Left hindlimb (tissue), 1 donor: ENCODE measurements around the gene PAIP2B.

Experiments
- DNase-seq: peaks from one replicate; pipeline ENCODE4 v3.0.0-alpha.2; 2018

The PAIP2B gene

DNA sequence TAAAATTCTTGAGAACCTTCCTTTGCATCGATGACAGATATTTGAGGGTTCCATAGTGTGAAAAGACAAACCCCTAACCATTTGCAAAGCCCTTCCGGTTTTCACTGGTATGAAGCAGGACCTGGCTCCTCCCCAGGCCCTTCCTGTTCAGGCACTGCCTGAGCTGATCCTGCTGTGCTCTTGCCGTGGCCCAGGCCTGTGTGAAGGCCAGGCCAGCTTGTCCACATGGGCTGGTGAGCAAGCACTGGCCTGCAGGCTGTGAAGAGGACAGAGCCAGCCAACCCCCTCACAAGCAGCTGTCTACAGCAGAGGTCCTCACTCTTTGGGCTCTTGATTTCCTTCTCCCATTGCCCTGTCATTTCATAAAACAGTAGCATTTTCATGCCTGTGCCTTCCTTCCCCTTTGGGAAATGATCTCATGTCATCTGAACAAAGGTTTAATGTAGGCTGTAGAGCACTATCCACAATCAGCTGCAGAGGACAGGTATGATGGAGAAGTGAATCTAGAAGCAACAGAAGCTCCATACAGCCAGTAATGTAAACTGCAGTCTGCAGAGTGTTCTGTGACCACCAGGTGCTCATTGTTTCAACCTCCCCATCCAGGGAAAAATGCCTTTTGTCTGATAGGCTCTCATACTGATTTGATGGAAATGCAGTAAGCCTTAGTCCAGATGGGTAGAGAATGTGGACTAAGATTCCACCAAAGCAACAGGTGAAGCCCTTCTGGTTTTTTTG is 76.7 kb downstream of the PAIP2B start:
- no peak for DNase-seq

DNA sequence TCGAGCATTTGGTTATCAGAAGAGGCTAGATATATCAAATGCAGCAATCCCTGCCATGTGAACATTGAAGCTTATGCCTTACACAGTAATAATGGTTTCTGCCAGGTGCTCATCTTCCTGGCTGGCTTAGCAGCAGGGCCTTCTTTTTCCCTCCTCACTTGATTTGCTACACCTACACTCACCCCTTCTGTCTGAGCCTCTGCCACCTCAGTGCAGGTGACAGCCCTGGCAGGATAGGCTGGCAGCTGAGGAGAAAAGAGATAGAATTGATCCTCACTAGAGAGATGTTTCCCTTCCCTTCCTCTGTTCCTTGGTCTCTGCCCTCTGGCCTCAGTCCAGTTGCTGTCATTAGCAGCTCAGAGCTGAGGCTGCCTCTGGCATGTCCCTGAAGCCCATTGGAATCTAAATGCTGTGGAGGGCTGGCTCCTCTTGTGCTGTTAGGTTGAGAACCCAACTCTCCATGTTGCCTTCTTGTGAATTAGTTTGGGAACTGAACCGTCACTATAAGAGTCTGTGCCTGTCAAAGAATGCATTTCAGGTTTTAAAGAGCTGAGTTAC is 78.3 kb downstream of the PAIP2B start:
- DNase-seq: no peak

DNA sequence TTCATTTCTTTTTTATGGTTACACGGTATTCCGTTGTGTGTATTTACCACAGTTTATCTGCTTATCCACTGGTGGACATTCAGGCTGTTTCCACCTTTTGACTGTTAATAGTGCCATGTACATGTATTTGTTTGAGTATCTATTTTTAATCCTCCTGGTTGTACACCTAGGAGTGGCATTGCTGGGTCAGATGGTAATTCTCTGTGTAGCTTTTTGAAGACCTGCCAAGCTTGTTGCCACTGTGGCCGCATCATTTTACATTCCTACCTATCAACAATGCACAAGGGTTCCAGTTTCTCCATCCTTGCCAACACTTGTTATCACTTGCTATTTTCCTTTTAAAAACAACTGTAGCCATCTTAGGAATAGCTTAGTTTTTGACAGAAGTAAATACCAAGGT is 83.1 kb downstream of the PAIP2B start:
- no peak for DNase-seq

DNA sequence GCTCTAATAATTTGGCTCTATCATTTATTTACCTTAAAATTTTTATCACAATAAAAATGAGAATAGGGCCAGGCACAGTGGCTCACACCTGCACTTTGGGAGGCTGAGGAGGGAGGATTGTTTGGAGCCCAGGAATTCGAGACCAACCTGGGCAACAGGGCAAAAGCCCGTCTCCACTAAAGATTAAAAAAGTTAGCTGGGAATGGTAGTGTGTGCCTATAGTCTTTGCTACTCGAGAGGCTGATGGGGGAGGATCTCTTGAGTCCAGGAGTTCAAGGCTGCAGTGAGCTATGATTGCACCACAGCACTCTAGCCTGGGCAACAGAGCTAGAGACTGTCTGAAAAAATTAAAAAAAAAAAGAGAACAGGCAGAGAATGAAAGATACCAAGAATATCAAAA is 90.7 kb downstream of the PAIP2B start:
- no peak for DNase-seq

DNA sequence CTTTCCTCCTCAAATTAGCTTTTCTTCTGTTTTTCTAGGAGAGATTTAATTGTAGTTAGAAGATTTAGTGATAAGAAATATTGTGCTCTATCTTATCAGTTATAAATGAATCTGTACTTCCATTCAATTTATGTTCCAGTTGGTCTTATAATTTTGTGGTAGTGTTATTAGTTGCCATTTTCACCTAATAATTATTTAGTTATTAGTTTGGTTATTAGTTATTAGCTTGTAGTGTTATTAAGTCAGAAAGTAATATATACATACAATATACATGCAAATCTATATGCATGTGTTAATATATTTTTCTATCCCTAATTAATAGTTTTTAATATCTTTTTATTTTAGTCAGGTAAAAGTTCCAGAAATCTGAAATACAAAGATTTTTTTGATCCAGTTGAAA is 93.3 kb downstream of the PAIP2B start:
- no peak for DNase-seq
